Measurements from ENCODE around the gene ADAM15.

DNA sequence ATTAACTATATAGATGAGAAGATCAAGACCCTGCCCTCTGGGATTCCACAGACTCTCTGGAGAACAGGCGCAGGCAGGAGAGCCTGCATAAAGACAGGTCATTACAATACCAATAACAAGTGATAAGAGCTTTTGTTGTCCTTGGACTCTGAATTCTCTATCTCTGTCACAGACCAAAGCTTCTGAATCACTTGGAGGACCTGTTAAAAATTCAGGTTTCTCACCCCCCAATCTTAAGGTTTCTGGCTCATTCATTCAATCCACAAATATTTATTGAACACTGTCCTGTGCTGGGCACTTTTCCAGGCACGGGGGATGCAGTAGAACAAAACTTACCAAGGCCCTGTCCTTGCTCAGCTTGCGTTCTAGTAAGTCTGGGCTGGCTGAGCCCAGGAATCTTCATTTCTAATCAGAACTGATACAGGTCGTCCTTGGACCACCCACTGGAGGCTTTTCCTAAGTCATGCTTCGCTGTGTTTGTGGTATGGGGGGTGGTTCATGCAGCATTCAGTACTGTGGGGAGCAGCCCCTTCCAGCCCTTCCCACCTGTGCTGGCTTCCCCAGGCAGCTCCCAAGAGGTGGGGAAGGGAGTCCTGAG, 13.8 kb downstream of the ADAM15 start:
- TF ChIP-seq CTCF (IDR thresholded peaks at IDR 0.05; ENCODE audit: low read depth, low read length) (no peak), EZH2phosphoT487 (IDR thresholded peaks at IDR 0.05; ENCODE audit: low read depth) (no peak)
